Ishikawa (cell line): ENCODE data around the gene ISM2.
A peak's percentile ranks its signal among the peaks of the same experiment; 100 is the strongest.

Source experiments
- CEBPB ChIP-seq: IDR thresholded peaks from 2 replicates; pipeline ENCODE4 v1.6.1; 2012
- CREB1 ChIP-seq: IDR thresholded peaks from 2 replicates; pipeline ENCODE4 v1.6.1; 2012; ENCODE audit warnings: low read depth
- EGR1 ChIP-seq: IDR thresholded peaks from 2 replicates; pipeline ENCODE4 v1.6.1; 2012
- EP300 ChIP-seq: IDR thresholded peaks from 2 replicates; pipeline ENCODE4 v1.6.1; 2012; ENCODE audit warnings: borderline replicate concordance
- FOXM1 ChIP-seq: IDR thresholded peaks from 2 replicates; pipeline ENCODE4 v1.6.1; 2012; ENCODE audit warnings: low read depth, borderline replicate concordance
- MAX ChIP-seq: IDR thresholded peaks from 2 replicates; pipeline ENCODE4 v1.6.1; 2012
- NFIC ChIP-seq: IDR thresholded peaks from 2 replicates; pipeline ENCODE4 v1.6.1; 2012
- RAD21 ChIP-seq: IDR thresholded peaks from 2 replicates; pipeline ENCODE4 v1.6.1; 2012; ENCODE audit warnings: low read depth
- REST ChIP-seq: IDR thresholded peaks from 2 replicates; pipeline ENCODE4 v1.6.1; 2012; ENCODE audit warnings: low read depth, mild to moderate bottlenecking
- TAF1 ChIP-seq: IDR thresholded peaks from 2 replicates; pipeline ENCODE4 v1.6.1; 2012; ENCODE audit warnings: low read depth, mild to moderate bottlenecking
- TCF12 ChIP-seq: IDR thresholded peaks from 2 replicates; pipeline ENCODE4 v1.6.1; 2012; ENCODE audit warnings: low read depth
- TEAD4 ChIP-seq: IDR thresholded peaks from 2 replicates; pipeline ENCODE4 v1.6.1; 2012
- USF1 ChIP-seq: IDR thresholded peaks from 2 replicates; pipeline ENCODE4 v1.6.1; 2012
- YY1 ChIP-seq: IDR thresholded peaks from 2 replicates; pipeline ENCODE4 v1.6.1; 2012; ENCODE audit warnings: low read depth
- ZBTB7A ChIP-seq: IDR thresholded peaks from 2 replicates; pipeline ENCODE4 v1.6.1; 2012; ENCODE audit warnings: low read depth

The ISM2 gene

GRCh38 chr14:77498120-77498979 is at the start of gene ISM2:
Gene ISM2 (minus strand): TSS chr14:77498816. CDS start chr14:77498793, 23 bp downstream.
- peak; percentile 74 for TF ChIP-seq ZBTB7A
- TF ChIP-seq NFIC: no peak
- TF ChIP-seq TCF12: 0 out of 2 replicates have a peak, but pooled peaks have one; percentile 12
- TF ChIP-seq TEAD4: no peak
- peak; percentile 87 for TF ChIP-seq MAX
- TF ChIP-seq CEBPB: no peak
- peak; percentile 36; the same call in 1 of the 2 replicates for TF ChIP-seq TAF1
- TF ChIP-seq EGR1: no peak
- no peak for TF ChIP-seq YY1
- TF ChIP-seq USF1: no peak
- TF ChIP-seq EP300: no peak

- no peak for TF ChIP-seq EGR1
- no peak for TF ChIP-seq USF1
- TF ChIP-seq CEBPB: no peak
- TF ChIP-seq REST: no peak
- no peak for TF ChIP-seq TCF12
- TF ChIP-seq EP300: no peak
- TF ChIP-seq TEAD4: no peak
- TF ChIP-seq ZBTB7A: no peak
- no peak for TF ChIP-seq NFIC
- no peak for TF ChIP-seq RAD21
- TF ChIP-seq MAX: no peak
- no peak for TF ChIP-seq FOXM1
- no peak for TF ChIP-seq TAF1
- no peak for TF ChIP-seq YY1
Measured at GRCh38 chr14:77547512-77548180, 49.0 kb upstream of the ISM2 start.

GRCh38 chr14:77544571-77544970 is 46.0 kb upstream of the ISM2 start:
- TF ChIP-seq REST: no peak
- TF ChIP-seq CREB1: no peak
- TF ChIP-seq RAD21: no peak
- no peak for TF ChIP-seq CEBPB
- TF ChIP-seq FOXM1: no peak
- TF ChIP-seq TCF12: no peak
- no peak for TF ChIP-seq TEAD4
- TF ChIP-seq TAF1: no peak

- no peak for TF ChIP-seq REST
- TF ChIP-seq NFIC: no peak
- no peak for TF ChIP-seq MAX
- no peak for TF ChIP-seq CREB1
Measured at GRCh38 chr14:77543637-77544334, 45.2 kb upstream of the ISM2 start.
